NCI-H128 (cell line): ENCODE measurements around the gene UQCRQ.

ENCODE experiments used
- DNase-seq: peaks from one replicate; lab custom pipeline; 2025; ENCODE audit not compliant: unreplicated experiment; lab: John Stamatoyannopoulos, UW

Gene UQCRQ

GRCh38 chr5:132868754-132869153 lies 2.3 kb downstream of the UQCRQ start:
- DNase-seq = no peak

- DNase-seq = no peak
Measured at GRCh38 chr5:132870801-132871200, 4.4 kb downstream of the UQCRQ start.

GRCh38 chr5:132871459-132872284 lies 5.2 kb downstream of the UQCRQ start:
- no peak for DNase-seq

GRCh38 chr5:132872788-132873118 lies 6.3 kb downstream of the UQCRQ start:
- DNase-seq = no peak

GRCh38 chr5:132873119-132873929 lies 6.9 kb downstream of the UQCRQ start, which contains the start of gene LEAP2:
TSS of gene LEAP2 (plus strand) at chr5:132873668. CDS start at chr5:132873695, 27 bp downstream.
- DNase-seq = no peak

GRCh38 chr5:132873930-132874271 lies 7.5 kb downstream of the UQCRQ start:
- DNase-seq = no peak

GRCh38 chr5:132876020-132876759 lies 9.7 kb downstream of the UQCRQ start:
- DNase-seq = no peak

GRCh38 chr5:132877466-132877865 lies 11.0 kb downstream of the UQCRQ start:
- DNase-seq = no peak

GRCh38 chr5:132877938-132878337 lies 11.5 kb downstream of the UQCRQ start:
- peak; percentile 38 for DNase-seq

GRCh38 chr5:132883261-132883834 lies 16.9 kb downstream of the UQCRQ start:
- DNase-seq = no peak

- DNase-seq = no peak
Measured at GRCh38 chr5:132884548-132884947, 18.1 kb downstream of the UQCRQ start.

- DNase-seq = no peak
Measured at GRCh38 chr5:132886064-132886823, 19.8 kb downstream of the UQCRQ start.

GRCh38 chr5:132887283-132887682 lies 20.8 kb downstream of the UQCRQ start:
- DNase-seq = no peak

GRCh38 chr5:132889501-132889900 lies 23.1 kb downstream of the UQCRQ start:
- DNase-seq = no peak

- DNase-seq = no peak
Measured at GRCh38 chr5:132890817-132891216, 24.4 kb downstream of the UQCRQ start.

- no peak for DNase-seq
Measured at GRCh38 chr5:132895719-132896305, 29.4 kb downstream of the UQCRQ start.

- DNase-seq = no peak
Measured at GRCh38 chr5:132896685-132897084, 30.2 kb downstream of the UQCRQ start.

GRCh38 chr5:132898094-132898493 lies 31.7 kb downstream of the UQCRQ start:
- no peak for DNase-seq

GRCh38 chr5:132901036-132901435 lies 34.6 kb downstream of the UQCRQ start:
- no peak for DNase-seq

- no peak for DNase-seq
Measured at GRCh38 chr5:132901730-132902129, 35.3 kb downstream of the UQCRQ start.
